ENCODE measurements around the gene RFFL.

Gene RFFL

GRCh38 chr17:35017021-35017420, 46.5 kb downstream of the RFFL start:
- Histone ChIP-seq H3K36me3 (ENCODE audit: control insufficient read depth in 2 of 2, insufficient read depth in 1 of 2, low read length in 2 of 2) (peaks cover 10 to 60% of the 10 kb centered on the region in 2 experiments; a peak in 2 of 3 replicates), H3K4me3 (ENCODE audit: low read depth, low read length) (no peak overlapping the region), H3K9me3 (ENCODE audit: control insufficient read depth, insufficient read depth, low read depth, low read length) (no peaks in the 10 kb centered on the region), H3K27ac (ENCODE audit: extremely low read depth, low read depth, low read length) (no peak overlapping the region), H3K4me1 (ENCODE audit: control insufficient read depth, insufficient read depth, low read length) (no peaks in the 10 kb centered on the region)
- ChIA-PET CTCF (interaction anchor here (0.7 kb wide), 1 partner anchor 16 kb away, joined by 3 read pairs; no protein-coding TSS in a partner anchor), POLR2A (no interaction called here)
- TF ChIP-seq ZNF792 (tag by site-specific recombination; IDR thresholded peaks at IDR 0.05): no peak
- TF ChIP-seq OSR2 (tag by site-specific recombination; IDR thresholded peaks at IDR 0.05): no peak
- TF ChIP-seq ZNF221 (tag by site-specific recombination; IDR thresholded peaks at IDR 0.05; ENCODE audit: borderline replicate concordance): no peak
- TF ChIP-seq SALL2 (tag by site-specific recombination; IDR thresholded peaks at IDR 0.05; ENCODE audit: borderline replicate concordance): no peak
- no peak for TF ChIP-seq ZNF138 (tag by site-specific recombination; IDR thresholded peaks at IDR 0.05; ENCODE audit: borderline replicate concordance)
- no peak for TF ChIP-seq ZSCAN18 (tag by site-specific recombination; IDR thresholded peaks at IDR 0.05)

GRCh38 chr17:35016369-35016768, 47.1 kb downstream of the RFFL start:
- Histone ChIP-seq H3K4me3 (ENCODE audit: low read depth, low read length) (no peak overlapping the region), H3K4me1 (ENCODE audit: control insufficient read depth, insufficient read depth, low read length) (0 out of 2 replicates have a peak, but pooled peaks cover 2% of the 10 kb centered on the region), H3K9me3 (ENCODE audit: control insufficient read depth, insufficient read depth, low read depth, low read length) (no peaks in the 10 kb centered on the region), H3K36me3 (ENCODE audit: control insufficient read depth in 2 of 2, insufficient read depth in 1 of 2, low read length in 2 of 2) (peaks cover 10 to 63% of the 10 kb centered on the region in 2 experiments; a peak in 2 of 3 replicates), H3K27ac (ENCODE audit: extremely low read depth, low read depth, low read length) (no peak overlapping the region)
- ChIA-PET CTCF (no interaction called here), POLR2A (no interaction called here)
- no peak for TF ChIP-seq ZNF146 (tag by site-specific recombination; IDR thresholded peaks at IDR 0.05)
- no peak for TF ChIP-seq ZBTB11 (tag by site-specific recombination; conservative IDR thresholded peaks at IDR 0.05; ENCODE audit: low read depth)
- TF ChIP-seq ZSCAN4 (tag by site-specific recombination; IDR thresholded peaks at IDR 0.05): no peak
- TF ChIP-seq ZNF24 (tag by site-specific recombination; IDR thresholded peaks at IDR 0.05): no peak
- no peak for TF ChIP-seq ZNF433 (tag by site-specific recombination; IDR thresholded peaks at IDR 0.05; ENCODE audit: low read depth)
- no peak for TF ChIP-seq ZNF791 (tag by site-specific recombination; IDR thresholded peaks at IDR 0.05)
- TF ChIP-seq ZNF501 (tag by site-specific recombination; IDR thresholded peaks at IDR 0.05): no peak
- TF ChIP-seq ZNF18 (tag by site-specific recombination; IDR thresholded peaks at IDR 0.05): no peak
